K562 (cell line): ENCODE measurements around the gene SLC23A2. TPM values are rescaled to one million over a fixed set of nuclear protein-coding genes. Genes with fewer than 3 reads are reported as not detected.

Experiments
- ATAC-seq: fragments of 200-7000 bp; cut with Tn5 transposase; 3 replicates; pipeline ENCODE4 v1.9.1; 2020; ENCODE audit warnings: moderate library complexity
- BruUV-seq: library from RNA; stranded (reverse); fragments of 400-500 nt; replicated peaks from 2 replicates; lab custom pipeline; 2021; lab: Mats Ljungman, UMichigan
- CTCF ChIA-PET: fragments of 300-600 bp; formaldehyde crosslinking; extraction: SDS; loops from one replicate; lab custom pipeline; 2021; ENCODE audit warnings: low intra/inter-chr PET ratio; lab: Yijun Ruan, JAX
- POLR2A ChIA-PET: fragments of 300-600, 350-650 bp; sonication (Branson Sonifier 250); formaldehyde crosslinking; extraction: SDS; loops from one replicate; lab custom pipeline; 2021; ENCODE audit warnings: antibody characterized with exemption, inconsistent platforms; lab: Yijun Ruan, JAX
- DNase-seq, 4 experiments: peaks; one replicate each; pipeline versions ENCODE4 v3.0.0 to v3.0.0-alpha.2; 2011 to 2018; ENCODE audit warnings: low spot score in 3 of 4, mixed read lengths in 3 of 4; ENCODE audit errors: extremely low read depth in 1 of 4
- FAIRE-seq: peaks from 2 replicates; lab custom pipeline; 2011; peaks lifted over from hg19 to GRCh38; lab: Jason Lieb, UNC
- H2AFZ ChIP-seq: 2 replicates; pipeline ENCODE4 v1.6.0; 2011; ENCODE audit warnings: low read depth, low read length, control low read depth, inconsistent platforms
- H3K27ac ChIP-seq: fragments of 200-600 bp; 3 replicates; pipeline ENCODE4 v1.8.0; 2011; ENCODE audit warnings: low read depth, mild to moderate bottlenecking, control low read depth, inconsistent platforms, low read length, moderate library complexity, mixed read lengths; ENCODE audit errors: extremely low read depth
- H3K27me3 ChIP-seq, 2 experiments: fragments of 300-600 bp in 1 of 2; 2 replicates in 1 of 2; 3 replicates in 1 of 2; pipeline versions ENCODE4 v1.6.0 to v1.8.0; 2011; ENCODE audit warnings: inconsistent platforms in 2 of 2, low read length in 2 of 2, mild to moderate bottlenecking in 1 of 2, mixed read lengths in 1 of 2, moderate library complexity in 1 of 2; ENCODE audit not compliant: control insufficient read depth in 2 of 2, insufficient read depth in 2 of 2
- H3K36me3 ChIP-seq: fragments of 300-600 bp; 3 replicates; pipeline ENCODE4 v1.8.0; 2011; ENCODE audit warnings: mild to moderate bottlenecking, low read length, inconsistent platforms; ENCODE audit not compliant: control insufficient read depth, insufficient read depth
- H3K4me1 ChIP-seq, 2 experiments: fragments of 200-600 bp in 1 of 2; replicated peaks in 1 of 2; 2 replicates in 1 of 2; 3 replicates in 1 of 2; pipeline versions ENCODE4 v1.5.1 to v1.8.0; 2011; ENCODE audit warnings: inconsistent platforms in 2 of 2, low read length in 2 of 2, mild to moderate bottlenecking in 1 of 2, mixed read lengths in 1 of 2, moderate library complexity in 1 of 2; ENCODE audit not compliant: control insufficient read depth in 2 of 2, insufficient read depth in 2 of 2
- H3K4me2 ChIP-seq: 2 replicates; pipeline ENCODE4 v1.6.1; 2011; ENCODE audit warnings: low read length, control low read depth, inconsistent platforms, mixed read lengths; ENCODE audit not compliant: insufficient read depth
- H3K4me3 ChIP-seq: fragments of 200-600 bp; sonication (generic), shearing (Covaris generic); 2 replicates; pipeline ENCODE4 v1.5.1; 2016; ENCODE audit warnings: control low read depth, inconsistent platforms
- H3K79me2 ChIP-seq: fragments of 200-600 bp; 3 replicates; pipeline ENCODE4 v1.8.0; 2011; ENCODE audit warnings: low read length, inconsistent platforms; ENCODE audit not compliant: control insufficient read depth, insufficient read depth
- H3K9ac ChIP-seq, 2 experiments: 2 replicates each; pipeline versions ENCODE4 v1.6.0 to v1.6.1; 2011; ENCODE audit warnings: low read depth in 2 of 2, low read length in 2 of 2, control low read depth in 1 of 2, inconsistent platforms in 1 of 2, mild to moderate bottlenecking in 1 of 2, mixed read lengths in 1 of 2; ENCODE audit not compliant: insufficient read depth in 1 of 2
- H3K9me1 ChIP-seq: one replicate; pipeline ENCODE4 v1.6.0; 2011; ENCODE audit warnings: inconsistent platforms, mild to moderate bottlenecking, low read length, moderate library complexity; ENCODE audit not compliant: control insufficient read depth, insufficient read depth
- H3K9me3 ChIP-seq: replicated peaks from 2 replicates; pipeline ENCODE4 v1.5.1; 2011; ENCODE audit warnings: low read depth, low read length, inconsistent platforms; ENCODE audit not compliant: control insufficient read depth, insufficient read depth
- H4K20me1 ChIP-seq: replicated peaks from 2 replicates; pipeline ENCODE4 v1.6.1; 2011; ENCODE audit warnings: low read length, inconsistent platforms, mixed read lengths; ENCODE audit not compliant: control insufficient read depth, insufficient read depth
- GTF2F1 ChIP-seq: IDR thresholded peaks from 2 replicates; pipeline ENCODE4 v1.6.1; 2011; ENCODE audit warnings: low read depth, low read length, improper control_type of control experiment
- HDAC3 ChIP-seq: fragments of 450-650 bp; IDR thresholded peaks from 2 replicates; pipeline ENCODE4 v1.6.1; 2018; ENCODE audit warnings: borderline replicate concordance, mild to moderate bottlenecking, moderate library complexity; ENCODE audit not compliant: partially characterized antibody
- MIER1 ChIP-seq: fragments of 450-650 bp; IDR thresholded peaks from 2 replicates; pipeline ENCODE4 v1.6.1; 2016; ENCODE audit warnings: antibody characterized with exemption, mild to moderate bottlenecking, low read depth
- NELFE ChIP-seq: IDR thresholded peaks from 2 replicates; pipeline ENCODE4 v1.6.1; 2011; ENCODE audit warnings: mild to moderate bottlenecking; ENCODE audit not compliant: insufficient read depth, insufficient read length
- SMAD4 ChIP-seq: fragments of 250-450 bp; sonication (Bioruptor Pico); conservative IDR thresholded peaks from 2 replicates; pipeline ENCODE4 v1.8.0; 2021; ENCODE audit warnings: inconsistent platforms, mild to moderate bottlenecking, moderate library complexity
- TCF3 ChIP-seq: sonication (generic); formaldehyde crosslinking; IDR thresholded peaks from 2 replicates; pipeline ENCODE4 v1.4.0; 2020; ENCODE audit warnings: mild to moderate bottlenecking, missing genetic modification reagents
- TCF7L2 ChIP-seq: fragments of 150-350 bp; IDR thresholded peaks from 2 replicates; pipeline ENCODE4 v1.6.1; 2016; ENCODE audit warnings: low read depth, mild to moderate bottlenecking, low read length, moderate library complexity
- THRAP3 ChIP-seq: fragments of 450-650 bp; IDR thresholded peaks from 2 replicates; pipeline ENCODE4 v1.6.1; 2016; ENCODE audit warnings: mild to moderate bottlenecking, inconsistent platforms, borderline replicate concordance
- XRCC5 ChIP-seq: fragments of 200-400 bp; formaldehyde crosslinking; IDR thresholded peaks from 2 replicates; pipeline ENCODE4 v1.6.1; 2017; ENCODE audit warnings: low read depth, mild to moderate bottlenecking, low read length
- ZKSCAN1 ChIP-seq: fragments of 150-350 bp; IDR thresholded peaks from 2 replicates; pipeline ENCODE4 v1.6.1; 2016; ENCODE audit warnings: low read depth, low read length
- ZNF778 ChIP-seq: fragments of 450-650 bp; formaldehyde crosslinking; IDR thresholded peaks from 2 replicates; pipeline ENCODE4 v1.4.0; 2020; ENCODE audit warnings: mild to moderate bottlenecking, moderate library complexity
- WGBS: fragments of 100-300 bp; shearing (Covaris generic); methylation state at CpG from one replicate; pipeline ENCODE4 v1.1.6; 2016; ENCODE audit warnings: low coverage, mixed read lengths; ENCODE audit not compliant: insufficient coverage; ENCODE audit errors: missing lambda C conversion rate; 5-methylcytosine and 5-hydroxymethylcytosine counted together
- in situ Hi-C: fragments of 300-500 bp; cut with MboI; formaldehyde crosslinking; loops from 4 replicates; pipeline ENCODE4 v1.15.0; 2018; ENCODE audit warnings: inconsistent platforms, mixed read lengths
- intact Hi-C: fragments of 100-400 bp; cut with micrococcal nuclease; formaldehyde crosslinking; loops from 2 replicates; pipeline ENCODE4 v1.14.2; 2022
- polyA plus RNA-seq, 8 experiments: library from polyadenylated mRNA; depleted of rRNA in 4 of 8; stranded (reverse) in 5 of 8; unstranded in 3 of 8; fragments of >200 nt; fragmentation: Nextera tagmentation in 2 of 8; fragmentation: Illumina TruSeq in 1 of 8; extraction: Ambion mirVana in 2 of 8; extraction: Trizol in 1 of 8; gene quantifications; 2 replicates each; pipeline versions ENCODE4 v1.2.1 to v1.2.3, GENCODE V29; 2011 to 2014; ENCODE audit warnings: inconsistent platforms in 1 of 8, missing spikeins in 1 of 8
- total RNA-seq, 7 experiments: library from RNA; depleted of rRNA in 6 of 7; stranded (reverse); fragments of >200 nt in 6 of 7; fragmentation: Illumina TruSeq in 2 of 7; extraction: Trizol in 2 of 7; gene quantifications; 2 replicates each; pipeline versions ENCODE4 v1.2.1 to v1.2.3, GENCODE V29; 2011 to 2021; ENCODE audit warnings: low replicate concordance in 1 of 7
- TF ChIP-seq, protein P1 (sequence below): fragments of 450-650 bp; conservative IDR thresholded peaks from 2 replicates; pipeline ENCODE4 v1.6.1; 2016; ENCODE audit warnings: missing genetic modification characterization, low read depth, mild to moderate bottlenecking, missing compliant biosample characterization, moderate library complexity
- TF ChIP-seq, protein P2 (sequence below): sonication (generic); formaldehyde crosslinking; IDR thresholded peaks from 2 replicates; pipeline ENCODE4 v1.8.0; 2022; ENCODE audit warnings: mild to moderate bottlenecking, missing genetic modification reagents
- TF ChIP-seq, protein P3 (sequence below), 2 experiments: fragments of 450-650 bp; formaldehyde crosslinking in 1 of 2; IDR thresholded peaks; 2 replicates each; pipeline versions ENCODE4 v1.4.0 to v1.6.1; 2014 to 2020; ENCODE audit warnings: mild to moderate bottlenecking in 2 of 2, borderline replicate concordance in 1 of 2, low read depth in 1 of 2

The SLC23A2 gene
- total and polyA plus RNA-seq, 9 of the 15 experiments (the other 6 are each of a cell fraction or from before 2014, with no cell fraction given), result 0.39 to 6.7 (median 3.2) TPM

DNA sequence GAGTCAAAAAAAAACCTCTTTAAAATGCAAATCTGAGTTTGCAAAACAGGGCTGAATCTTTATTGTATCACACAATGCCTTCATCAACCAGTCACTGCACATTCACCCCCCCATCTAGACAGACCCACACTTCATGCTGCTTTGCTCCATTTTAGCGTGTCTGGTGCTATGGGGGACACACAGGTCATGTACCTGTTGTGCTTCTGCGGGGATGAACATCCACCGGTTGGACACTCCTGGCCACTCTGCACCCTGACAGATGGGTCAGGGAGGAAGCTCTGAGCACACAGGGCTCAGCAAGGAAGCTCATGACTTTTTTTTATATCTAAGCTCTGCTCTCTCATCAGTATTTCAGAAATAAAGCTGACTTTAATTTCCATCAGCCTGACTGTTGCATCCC lies 143.3 kb downstream of the SLC23A2 start:
- no peak overlapping the region for H2AFZ ChIP-seq
- H3K27ac ChIP-seq, result no peak overlapping the region
- in situ Hi-C loops (no loop called here), intact Hi-C loops (no loop called here)
- ATAC-seq, result no peak
- 0 out of 3 replicates have a peak, but pooled peaks cover 7% of the 10 kb centered on the region for H3K36me3 ChIP-seq
- 60% methylated on average over 3 of the region's 3 CpGs for WGBS
- H3K4me1 ChIP-seq, result no peaks in the 10 kb centered on the region
- H3K79me2 ChIP-seq, result no peaks in the 10 kb centered on the region
- BruUV-seq, result no TSS peak
- no peaks in the 10 kb centered on the region for H4K20me1 ChIP-seq
- no peak for DNase-seq
- H3K4me3 ChIP-seq, result no peak overlapping the region
- H3K9ac ChIP-seq, result no peak overlapping the region
- no peak overlapping the region for H3K4me2 ChIP-seq
- CTCF ChIA-PET, result no interaction called here
- H3K27me3 ChIP-seq, result no peaks in the 10 kb centered on the region
- no peaks in the 10 kb centered on the region for H3K9me1 ChIP-seq
- no peak for FAIRE-seq
- H3K9me3 ChIP-seq, result no peaks in the 10 kb centered on the region
- POLR2A ChIA-PET, result no interaction called here
- TF ChIP-seq MIER1 (no peak), SMAD4 (CRISPR knock-in tag) (no peak), HDAC3 (no peak), ZKSCAN1 (no peak), THRAP3 (no peak), XRCC5 (no peak), ZNF778 (CRISPR knock-in tag) (no peak), TCF7L2 (no peak), GTF2F1 (no peak), TCF3 (CRISPR knock-in tag) (no peak), NELFE (no peak)
- TF ChIP-seq, protein P1, sequence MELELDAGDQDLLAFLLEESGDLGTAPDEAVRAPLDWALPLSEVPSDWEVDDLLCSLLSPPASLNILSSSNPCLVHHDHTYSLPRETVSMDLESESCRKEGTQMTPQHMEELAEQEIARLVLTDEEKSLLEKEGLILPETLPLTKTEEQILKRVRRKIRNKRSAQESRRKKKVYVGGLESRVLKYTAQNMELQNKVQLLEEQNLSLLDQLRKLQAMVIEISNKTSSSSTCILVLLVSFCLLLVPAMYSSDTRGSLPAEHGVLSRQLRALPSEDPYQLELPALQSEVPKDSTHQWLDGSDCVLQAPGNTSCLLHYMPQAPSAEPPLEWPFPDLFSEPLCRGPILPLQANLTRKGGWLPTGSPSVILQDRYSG, result no peak
- TF ChIP-seq, protein P2, sequence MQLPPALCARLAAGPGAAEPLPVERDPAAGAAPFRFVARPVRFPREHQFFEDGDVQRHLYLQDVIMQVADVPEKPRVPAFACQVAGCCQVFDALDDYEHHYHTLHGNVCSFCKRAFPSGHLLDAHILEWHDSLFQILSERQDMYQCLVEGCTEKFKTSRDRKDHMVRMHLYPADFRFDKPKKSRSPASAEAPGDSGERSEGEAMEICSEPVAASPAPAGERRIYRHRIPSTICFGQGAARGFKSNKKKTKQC, result no peak
- TF ChIP-seq, protein P3, sequence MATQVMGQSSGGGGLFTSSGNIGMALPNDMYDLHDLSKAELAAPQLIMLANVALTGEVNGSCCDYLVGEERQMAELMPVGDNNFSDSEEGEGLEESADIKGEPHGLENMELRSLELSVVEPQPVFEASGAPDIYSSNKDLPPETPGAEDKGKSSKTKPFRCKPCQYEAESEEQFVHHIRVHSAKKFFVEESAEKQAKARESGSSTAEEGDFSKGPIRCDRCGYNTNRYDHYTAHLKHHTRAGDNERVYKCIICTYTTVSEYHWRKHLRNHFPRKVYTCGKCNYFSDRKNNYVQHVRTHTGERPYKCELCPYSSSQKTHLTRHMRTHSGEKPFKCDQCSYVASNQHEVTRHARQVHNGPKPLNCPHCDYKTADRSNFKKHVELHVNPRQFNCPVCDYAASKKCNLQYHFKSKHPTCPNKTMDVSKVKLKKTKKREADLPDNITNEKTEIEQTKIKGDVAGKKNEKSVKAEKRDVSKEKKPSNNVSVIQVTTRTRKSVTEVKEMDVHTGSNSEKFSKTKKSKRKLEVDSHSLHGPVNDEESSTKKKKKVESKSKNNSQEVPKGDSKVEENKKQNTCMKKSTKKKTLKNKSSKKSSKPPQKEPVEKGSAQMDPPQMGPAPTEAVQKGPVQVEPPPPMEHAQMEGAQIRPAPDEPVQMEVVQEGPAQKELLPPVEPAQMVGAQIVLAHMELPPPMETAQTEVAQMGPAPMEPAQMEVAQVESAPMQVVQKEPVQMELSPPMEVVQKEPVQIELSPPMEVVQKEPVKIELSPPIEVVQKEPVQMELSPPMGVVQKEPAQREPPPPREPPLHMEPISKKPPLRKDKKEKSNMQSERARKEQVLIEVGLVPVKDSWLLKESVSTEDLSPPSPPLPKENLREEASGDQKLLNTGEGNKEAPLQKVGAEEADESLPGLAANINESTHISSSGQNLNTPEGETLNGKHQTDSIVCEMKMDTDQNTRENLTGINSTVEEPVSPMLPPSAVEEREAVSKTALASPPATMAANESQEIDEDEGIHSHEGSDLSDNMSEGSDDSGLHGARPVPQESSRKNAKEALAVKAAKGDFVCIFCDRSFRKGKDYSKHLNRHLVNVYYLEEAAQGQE (IDR thresholded peaks at IDR 0.05; ENCODE audit: borderline replicate concordance), result no peak
- TF ChIP-seq, protein P3 (CRISPR knock-in tag; IDR thresholded peaks at IDR 0.05; ENCODE audit: low read depth), result no peak
